ENCODE results near the gene GZMM. TPM values are rescaled to one million over a fixed set of nuclear protein-coding genes. Genes with fewer than 3 reads are reported as not detected.

GZMM gene
- total and polyA plus RNA-seq, 5 donors: 0.26 to 0.43 (median 0.32) TPM; not detected in 2

- intact Hi-C loops (cut with DNase I): no loop called here
- H3K9me3 ChIP-seq (ENCODE audit: control insufficient read depth, low read length): no peaks in the 10 kb centered on the region
- no peaks in the 10 kb centered on the region for H3K27me3 ChIP-seq (ENCODE audit: control insufficient read depth, insufficient read depth)
- DNase-seq (no peak), ATAC-seq (no peak)
- no peak overlapping the region for H3K4me3 ChIP-seq (ENCODE audit: low read length)
- H3K4me1 ChIP-seq (ENCODE audit: control insufficient read depth, insufficient read depth, low read length): no peaks in the 10 kb centered on the region
- 76% methylated on average over 42 of the region's 42 CpGs for WGBS
- H3K27ac ChIP-seq (ENCODE audit: low read length): no peak overlapping the region
Observed at GRCh38 chr19:595326-596262, 51.7 kb downstream of the GZMM start.

DNA sequence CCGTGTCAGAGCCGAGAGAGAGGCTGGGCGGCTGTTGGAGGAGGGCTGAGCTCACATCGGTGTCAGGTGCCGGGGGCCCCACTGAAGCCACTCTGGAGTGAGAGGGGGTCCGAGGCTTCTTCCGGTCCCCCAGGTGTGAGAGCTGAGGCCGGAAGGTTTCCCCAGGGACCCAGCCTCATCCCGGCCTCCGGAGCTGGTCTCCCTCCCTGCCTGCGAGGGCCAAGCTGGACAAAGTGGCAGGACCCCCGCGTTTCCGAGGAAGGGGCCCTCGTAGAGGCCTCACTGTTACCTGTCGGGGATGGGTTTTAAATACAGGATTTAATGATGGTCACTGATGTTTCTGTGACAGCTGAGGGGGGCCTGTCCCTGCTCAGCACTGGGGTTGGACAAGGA is 52.4 kb downstream of the GZMM start:
- ATAC-seq (no peak), DNase-seq (no peak)
- Histone ChIP-seq H3K4me3 (ENCODE audit: low read length) (no peak overlapping the region), H3K27me3 (ENCODE audit: control insufficient read depth, insufficient read depth) (no peaks in the 10 kb centered on the region), H3K9me3 (ENCODE audit: control insufficient read depth, low read length) (no peaks in the 10 kb centered on the region), H3K4me1 (ENCODE audit: control insufficient read depth, insufficient read depth, low read length) (no peaks in the 10 kb centered on the region), H3K27ac (ENCODE audit: low read length) (no peak overlapping the region)
- intact Hi-C loops (cut with DNase I): no loop called here
- WGBS: 81% methylated on average over 16 of the region's 16 CpGs

DNA sequence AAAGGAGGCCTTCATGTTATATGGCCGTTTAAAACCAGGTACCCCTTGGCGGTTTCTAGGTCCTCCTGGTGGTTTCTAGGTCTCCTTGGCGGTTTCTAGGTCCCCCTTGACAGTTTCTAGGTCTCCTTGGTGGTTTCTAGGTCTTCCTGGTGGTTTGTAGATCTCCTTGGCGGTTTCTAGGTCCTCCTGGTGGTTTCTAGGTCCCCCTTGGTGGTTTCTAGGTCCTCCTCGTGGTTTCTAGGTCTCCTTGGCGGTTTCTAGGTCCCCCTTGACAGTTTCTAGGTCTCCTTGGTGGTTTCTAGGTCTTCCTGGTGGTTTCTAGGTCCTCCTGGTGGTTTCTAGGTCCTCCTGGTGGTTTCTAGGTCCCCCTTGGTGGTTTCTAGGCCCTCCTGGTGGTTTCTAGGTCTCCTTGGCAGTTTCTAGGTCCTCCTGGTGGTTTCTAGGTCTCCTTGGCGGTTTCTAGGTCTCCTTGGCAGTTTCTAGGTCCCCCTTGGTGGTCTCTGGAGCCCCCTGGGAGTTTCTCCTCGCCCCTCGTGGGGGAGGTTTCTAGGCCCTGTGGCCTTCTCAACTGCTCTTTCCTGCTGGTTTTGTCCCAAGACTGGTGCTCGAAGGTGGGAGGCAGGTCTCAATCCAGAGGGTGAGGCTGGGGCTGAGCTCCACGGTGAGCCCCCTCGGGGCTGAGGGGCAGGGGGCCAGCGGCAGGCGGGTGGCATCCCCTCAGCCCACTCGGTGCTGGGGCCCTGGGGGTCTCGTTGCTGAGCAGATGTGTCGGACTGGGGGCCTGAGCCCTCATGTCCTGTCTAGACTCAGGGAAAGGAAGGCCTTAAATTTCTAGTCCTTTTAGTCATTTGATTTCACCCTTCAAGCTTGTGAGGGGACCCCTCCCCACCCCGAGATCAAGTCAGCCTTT is 53.8 kb downstream of the GZMM start:
- intact Hi-C loops (cut with DNase I): no loop called here

More for the DNA sequence above, 53.8 kb downstream of the GZMM start:
- no peaks in the 10 kb centered on the region for H3K4me1 ChIP-seq (ENCODE audit: control insufficient read depth, insufficient read depth, low read length)
- WGBS: 80% methylated on average over 18 of the region's 18 CpGs
- DNase-seq (no peak), ATAC-seq (no peak)
- no peak overlapping the region for H3K27ac ChIP-seq (ENCODE audit: low read length)
- no peaks in the 10 kb centered on the region for H3K27me3 ChIP-seq (ENCODE audit: control insufficient read depth, insufficient read depth)
- no peaks in the 10 kb centered on the region for H3K9me3 ChIP-seq (ENCODE audit: control insufficient read depth, low read length)
- no peak overlapping the region for H3K4me3 ChIP-seq (ENCODE audit: low read length)

Other genes with a start within 250 kb of the GZMM start
- gene MIER2, start 199.3 kb upstream of the GZMM start, total RNA-seq: 10 to 100 TPM; 14.7 to 23.1 (median 18.9) TPM
- 15.1 TPM for gene MIER2, start 199.3 kb upstream of the GZMM start, polyA plus RNA-seq
- gene C2CD4C, start 134.9 kb upstream of the GZMM start, total RNA-seq: 1 to 10 TPM in 1 of 4 donors, under 1 TPM in 3; 0.35 to 1.2 (median 0.63) TPM
- gene C2CD4C, start 134.9 kb upstream of the GZMM start, polyA plus RNA-seq: 0.79 TPM
- 10 to 100 TPM; 14.3 to 20.0 (median 17.6) TPM for gene SHC2, start 83.0 kb upstream of the GZMM start, total RNA-seq
- gene SHC2, start 83.0 kb upstream of the GZMM start, polyA plus RNA-seq: 21.0 TPM
- gene MADCAM1, start 47.6 kb upstream of the GZMM start, total RNA-seq: under 1 TPM; 0.28 to 0.59 (median 0.36) TPM
- gene MADCAM1, start 47.6 kb upstream of the GZMM start, polyA plus RNA-seq: 0.27 TPM
- 10 to 100 TPM; 10.9 to 15.6 (median 14.7) TPM for gene TPGS1, start 36.6 kb upstream of the GZMM start, total RNA-seq
- gene TPGS1, start 36.6 kb upstream of the GZMM start, polyA plus RNA-seq: 21.3 TPM
- gene CDC34, start 12.3 kb upstream of the GZMM start, total RNA-seq: 10 to 100 TPM; 66.8 to 78.4 (median 74.3) TPM
- gene CDC34, start 12.3 kb upstream of the GZMM start, polyA plus RNA-seq: 95.8 TPM
- 1,000 to 10,000 TPM; 1,142 to 1,510 (median 1,274) TPM for gene BSG, start 28.5 kb downstream of the GZMM start, total RNA-seq
- gene BSG, start 28.5 kb downstream of the GZMM start, polyA plus RNA-seq: 1,705 TPM
- gene HCN2, start 45.8 kb downstream of the GZMM start, total RNA-seq: 10 to 100 TPM; 15.8 to 24.7 (median 21.7) TPM
- 19.3 TPM for gene HCN2, start 45.8 kb downstream of the GZMM start, polyA plus RNA-seq
- 10 to 100 TPM; 36.1 to 46.4 (median 45.1) TPM for gene POLRMT, start 89.5 kb downstream of the GZMM start, total RNA-seq
- 36.8 TPM for gene POLRMT, start 89.5 kb downstream of the GZMM start, polyA plus RNA-seq
- gene FGF22, start 95.8 kb downstream of the GZMM start, total RNA-seq: under 1 TPM in 3 of 4 donors, not detected in 1; 0.15 to 0.34 (median 0.17) TPM
- 0.23 TPM for gene FGF22, start 95.8 kb downstream of the GZMM start, polyA plus RNA-seq
- gene RNF126, start 119.2 kb downstream of the GZMM start, total RNA-seq: 10 to 100 TPM; 21.7 to 37.6 (median 28.0) TPM
- 24.5 TPM for gene RNF126, start 119.2 kb downstream of the GZMM start, polyA plus RNA-seq
- gene FSTL3, start 132.3 kb downstream of the GZMM start, total RNA-seq: 100 to 1,000 TPM in 1 of 4 donors, 10 to 100 TPM in 3; 47.1 to 110 (median 61.9) TPM
- gene FSTL3, start 132.3 kb downstream of the GZMM start, polyA plus RNA-seq: 64.1 TPM
- gene PRSS57, start 151.4 kb downstream of the GZMM start, total RNA-seq: not detected
- gene PRSS57, start 151.4 kb downstream of the GZMM start, polyA plus RNA-seq: not detected
- gene PALM, start 164.9 kb downstream of the GZMM start, total RNA-seq: 10 to 100 TPM; 34.9 to 84.9 (median 46.9) TPM
- 30.3 TPM for gene PALM, start 164.9 kb downstream of the GZMM start, polyA plus RNA-seq
- gene MISP, start 207.1 kb downstream of the GZMM start, total RNA-seq: under 1 TPM in 1 of 4 donors, not detected in 3; 0.22 TPM
- 0.02 TPM for gene MISP, start 207.1 kb downstream of the GZMM start, polyA plus RNA-seq

Data from right cardiac atrium (tissue), 5 donors.